PFSK-1 (cell line): ENCODE data around the gene LRRC8D.

ENCODE experiments used
- POLR2AphosphoS5 ChIP-seq: IDR thresholded peaks from 2 replicates; pipeline ENCODE4 v1.6.1; 2012; ENCODE audit warnings: low read depth, mild to moderate bottlenecking, control low read depth, low read length, moderate library complexity
- TAF1 ChIP-seq: IDR thresholded peaks from 2 replicates; pipeline ENCODE4 v1.6.1; 2012; ENCODE audit warnings: low read length, control low read depth, borderline replicate concordance; ENCODE audit not compliant: insufficient read depth
- TF ChIP-seq, protein P1 (sequence below), 2 experiments: IDR thresholded peaks; 2 replicates each; pipeline versions ENCODE4 v1.6.1 to v1.8.0; 2011 to 2012; ENCODE audit warnings: low read depth in 2 of 2, low read length in 2 of 2, control low read depth in 1 of 2, inconsistent platforms in 1 of 2, mild to moderate bottlenecking in 1 of 2, moderate library complexity in 1 of 2; ENCODE audit not compliant: insufficient read depth in 1 of 2

DNA sequence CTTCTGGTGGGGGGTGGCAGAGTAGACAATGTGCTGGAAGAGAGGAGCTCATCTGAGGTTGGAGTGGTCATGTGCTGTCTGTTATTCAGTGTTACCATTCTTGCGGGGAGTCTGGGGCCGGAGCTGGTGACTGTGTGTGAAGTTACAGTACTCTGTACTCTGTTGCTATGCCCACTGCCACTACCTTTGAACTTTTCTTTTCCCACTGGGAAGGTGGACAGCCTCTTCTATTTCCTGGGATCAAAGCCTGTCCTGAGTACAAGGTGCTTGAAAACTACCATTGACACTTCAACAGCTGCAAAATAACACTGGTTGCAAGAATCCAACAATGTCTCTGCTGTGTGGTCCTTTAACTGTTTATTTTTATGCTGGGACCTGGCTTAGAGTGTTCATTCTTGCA is 107.7 kb downstream of the LRRC8D start:
- no peak for TF ChIP-seq POLR2AphosphoS5
- no peak for TF ChIP-seq TAF1
- TF ChIP-seq, protein P1, sequence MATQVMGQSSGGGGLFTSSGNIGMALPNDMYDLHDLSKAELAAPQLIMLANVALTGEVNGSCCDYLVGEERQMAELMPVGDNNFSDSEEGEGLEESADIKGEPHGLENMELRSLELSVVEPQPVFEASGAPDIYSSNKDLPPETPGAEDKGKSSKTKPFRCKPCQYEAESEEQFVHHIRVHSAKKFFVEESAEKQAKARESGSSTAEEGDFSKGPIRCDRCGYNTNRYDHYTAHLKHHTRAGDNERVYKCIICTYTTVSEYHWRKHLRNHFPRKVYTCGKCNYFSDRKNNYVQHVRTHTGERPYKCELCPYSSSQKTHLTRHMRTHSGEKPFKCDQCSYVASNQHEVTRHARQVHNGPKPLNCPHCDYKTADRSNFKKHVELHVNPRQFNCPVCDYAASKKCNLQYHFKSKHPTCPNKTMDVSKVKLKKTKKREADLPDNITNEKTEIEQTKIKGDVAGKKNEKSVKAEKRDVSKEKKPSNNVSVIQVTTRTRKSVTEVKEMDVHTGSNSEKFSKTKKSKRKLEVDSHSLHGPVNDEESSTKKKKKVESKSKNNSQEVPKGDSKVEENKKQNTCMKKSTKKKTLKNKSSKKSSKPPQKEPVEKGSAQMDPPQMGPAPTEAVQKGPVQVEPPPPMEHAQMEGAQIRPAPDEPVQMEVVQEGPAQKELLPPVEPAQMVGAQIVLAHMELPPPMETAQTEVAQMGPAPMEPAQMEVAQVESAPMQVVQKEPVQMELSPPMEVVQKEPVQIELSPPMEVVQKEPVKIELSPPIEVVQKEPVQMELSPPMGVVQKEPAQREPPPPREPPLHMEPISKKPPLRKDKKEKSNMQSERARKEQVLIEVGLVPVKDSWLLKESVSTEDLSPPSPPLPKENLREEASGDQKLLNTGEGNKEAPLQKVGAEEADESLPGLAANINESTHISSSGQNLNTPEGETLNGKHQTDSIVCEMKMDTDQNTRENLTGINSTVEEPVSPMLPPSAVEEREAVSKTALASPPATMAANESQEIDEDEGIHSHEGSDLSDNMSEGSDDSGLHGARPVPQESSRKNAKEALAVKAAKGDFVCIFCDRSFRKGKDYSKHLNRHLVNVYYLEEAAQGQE (IDR thresholded peaks at IDR 0.05; ENCODE audit: insufficient read depth in 1 of 2, low read depth in 2 of 2, low read length in 2 of 2), result no peak
